Glutamatergic neuron (in vitro differentiated cells): ENCODE results near the gene NTM. TPM values are rescaled to one million over a fixed set of nuclear protein-coding genes. Genes with fewer than 3 reads are reported as not detected.

ENCODE experiments used
- DNase-seq: peaks from one replicate; pipeline ENCODE4 v3.0.0; 2022
- H3K27ac Mint-ChIP-seq: one replicate; pipeline ENCODE4 v1.8.0; 2020; ENCODE audit warnings: mild to moderate bottlenecking, mixed read lengths, inconsistent platforms; ENCODE audit not compliant: unreplicated experiment
- H3K27me3 Mint-ChIP-seq: one replicate; pipeline ENCODE4 v1.8.0; 2020; ENCODE audit warnings: mild to moderate bottlenecking, moderate library complexity, mixed read lengths, inconsistent platforms; ENCODE audit not compliant: unreplicated experiment
- H3K36me3 Mint-ChIP-seq: one replicate; pipeline ENCODE4 v1.8.0; 2020; ENCODE audit warnings: mild to moderate bottlenecking, mixed read lengths, inconsistent platforms; ENCODE audit not compliant: unreplicated experiment
- H3K4me1 Mint-ChIP-seq: one replicate; pipeline ENCODE4 v1.8.0; 2020; ENCODE audit warnings: mild to moderate bottlenecking, low read depth, mixed read lengths, inconsistent platforms; ENCODE audit not compliant: unreplicated experiment
- H3K4me3 Mint-ChIP-seq: one replicate; pipeline ENCODE4 v1.8.0; 2020; ENCODE audit warnings: mild to moderate bottlenecking, mixed read lengths, inconsistent platforms; ENCODE audit not compliant: unreplicated experiment
- H3K9me3 Mint-ChIP-seq: one replicate; pipeline ENCODE4 v1.8.0; 2020; ENCODE audit warnings: mild to moderate bottlenecking, moderate library complexity, mixed read lengths, inconsistent platforms; ENCODE audit not compliant: unreplicated experiment
- CTCF ChIP-seq: fragments of 200-600 bp; sonication (generic); IDR thresholded peaks from one replicate; pipeline ENCODE4 v1.5.0; 2021; ENCODE audit not compliant: partially characterized antibody, unreplicated experiment
- total RNA-seq: library from RNA; stranded (reverse); fragmentation: NEBNext Ultra II Directional; extraction: Animal tissue kit (Norgen Biotek cat#: 25700); gene quantifications from one replicate; pipeline ENCODE4 v1.2.1, GENCODE V29; 2021; ENCODE audit not compliant: unreplicated experiment

Gene NTM
- total RNA-seq, 1 donor from 2014 or later: 1.2 TPM

DNA sequence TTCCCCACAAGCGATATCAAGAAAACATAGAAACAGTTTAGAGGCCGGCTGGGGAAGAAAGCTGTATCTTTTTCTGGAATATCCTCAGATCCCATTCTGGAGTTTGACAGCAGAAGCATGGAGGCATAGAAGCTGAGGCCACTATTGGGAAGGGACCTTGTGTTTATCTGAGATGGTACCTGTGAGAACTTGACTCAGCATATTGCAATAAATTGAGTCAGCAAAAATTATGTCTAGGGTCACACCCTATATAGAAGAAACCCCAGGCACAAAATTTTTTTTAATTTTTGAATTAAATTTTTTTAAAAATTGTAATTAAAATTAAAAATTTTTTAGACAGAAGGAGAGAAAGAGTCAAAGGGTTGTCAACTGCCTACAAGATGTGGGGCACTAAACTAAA, 178.7 kb downstream of the NTM start:
- no peak for TF ChIP-seq CTCF
- Mint-ChIP-seq H3K27ac (no peak overlapping the region), H3K36me3 (no peaks in the 10 kb centered on the region), H3K4me3 (no peak overlapping the region), H3K27me3 (peaks cover 2% of the 10 kb centered on the region), H3K9me3 (no peaks in the 10 kb centered on the region), H3K4me1 (peaks cover 2% of the 10 kb centered on the region)
- no peak for DNase-seq

DNA sequence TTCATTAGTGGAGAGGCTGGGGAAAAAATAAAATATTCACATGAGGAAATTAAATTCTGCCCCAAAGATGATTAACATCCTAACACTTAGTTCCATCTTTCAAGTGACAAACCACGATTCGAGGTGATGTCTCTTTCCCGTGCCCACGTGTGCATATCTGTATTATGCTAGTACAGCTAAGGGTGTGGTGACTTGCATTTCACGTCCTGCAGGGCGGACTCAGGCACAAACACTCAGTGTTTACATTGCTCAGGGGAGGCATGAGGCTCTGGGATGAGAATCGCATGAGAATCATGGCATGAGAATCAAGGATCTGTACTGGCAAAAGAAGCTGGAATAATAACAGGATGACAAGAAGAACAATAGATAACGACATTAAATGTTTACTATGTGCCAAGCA, 179.4 kb downstream of the NTM start:
- no peaks in the 10 kb centered on the region for H3K9me3 Mint-ChIP-seq
- no peak overlapping the region for H3K27ac Mint-ChIP-seq
- H3K4me3 Mint-ChIP-seq: no peak overlapping the region
- no peaks in the 10 kb centered on the region for H3K36me3 Mint-ChIP-seq
- H3K27me3 Mint-ChIP-seq: peaks cover 2% of the 10 kb centered on the region
- no peak for TF ChIP-seq CTCF
- H3K4me1 Mint-ChIP-seq: peaks cover 2% of the 10 kb centered on the region
- DNase-seq: no peak

DNA sequence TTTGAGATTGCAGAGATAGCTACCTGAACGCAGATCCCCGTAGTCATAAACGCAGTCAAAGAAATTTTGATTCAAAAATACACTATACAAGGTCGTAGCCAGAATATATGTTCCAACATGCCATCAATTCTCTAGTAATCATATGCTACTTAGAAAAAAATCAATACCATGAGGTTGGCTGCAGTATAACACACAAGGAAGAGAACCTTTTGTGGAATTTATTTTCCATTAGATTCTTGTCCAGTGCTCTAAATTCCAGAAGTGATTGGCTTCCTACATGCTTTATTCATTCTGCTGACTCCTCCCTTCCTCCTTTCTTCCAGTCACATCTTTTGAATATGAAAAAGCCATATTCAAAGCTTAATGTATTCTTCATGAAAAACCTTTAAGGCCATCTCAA, 189.9 kb downstream of the NTM start:
- Mint-ChIP-seq H3K4me1 (no peaks in the 10 kb centered on the region), H3K36me3 (no peaks in the 10 kb centered on the region), H3K27ac (no peak overlapping the region), H3K9me3 (no peaks in the 10 kb centered on the region), H3K27me3 (no peaks in the 10 kb centered on the region), H3K4me3 (no peak overlapping the region)
- TF ChIP-seq CTCF: no peak
- no peak for DNase-seq

DNA sequence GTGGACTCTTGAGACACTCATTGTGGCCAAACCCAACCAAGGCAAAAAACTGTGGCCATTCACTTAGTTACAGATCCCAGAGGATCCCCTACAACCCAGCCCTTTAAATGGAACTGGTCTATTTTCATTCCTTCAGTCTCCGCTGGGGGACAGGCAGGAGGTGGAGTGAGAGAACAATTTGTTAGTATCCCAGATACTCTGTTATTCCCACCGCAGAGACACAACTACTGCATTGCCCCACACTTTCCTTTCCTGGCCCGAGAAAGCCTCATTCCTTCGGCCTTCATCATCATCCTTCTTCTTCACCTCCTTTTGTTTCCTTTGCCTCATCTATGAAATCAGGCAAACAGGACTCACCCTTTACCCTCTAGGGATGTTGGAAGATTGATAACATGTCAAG, 191.1 kb downstream of the NTM start:
- no peaks in the 10 kb centered on the region for H3K4me1 Mint-ChIP-seq

DNA sequence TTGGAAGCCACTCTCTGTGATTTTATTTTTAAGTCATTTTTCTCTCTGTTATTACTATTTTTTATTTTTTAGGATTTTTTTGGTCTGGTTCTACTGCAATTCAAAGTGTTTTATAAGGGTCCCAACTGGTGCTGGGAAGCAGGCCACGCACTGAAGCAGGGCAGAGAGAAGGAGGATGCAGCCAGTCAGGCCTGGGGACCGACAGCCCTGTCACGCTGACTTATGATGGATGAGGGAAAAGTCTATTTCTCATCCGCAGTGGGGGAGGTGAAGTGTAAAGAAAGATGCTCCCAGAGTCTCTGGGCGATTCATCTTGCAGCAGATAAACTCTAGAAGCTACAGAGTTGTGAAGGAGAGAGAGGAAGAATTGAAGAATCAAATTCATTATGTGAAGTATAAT, 191.6 kb downstream of the NTM start:
- no peaks in the 10 kb centered on the region for H3K9me3 Mint-ChIP-seq
- no peaks in the 10 kb centered on the region for H3K27me3 Mint-ChIP-seq
- DNase-seq: no peak
- H3K27ac Mint-ChIP-seq: no peak overlapping the region
- no peak overlapping the region for H3K4me3 Mint-ChIP-seq
- H3K36me3 Mint-ChIP-seq: no peaks in the 10 kb centered on the region
- H3K4me1 Mint-ChIP-seq: no peaks in the 10 kb centered on the region
- no peak for TF ChIP-seq CTCF

More for the DNA sequence above, 191.1 kb downstream of the NTM start:
- Mint-ChIP-seq H3K36me3 (no peaks in the 10 kb centered on the region), H3K27me3 (no peaks in the 10 kb centered on the region), H3K9me3 (no peaks in the 10 kb centered on the region), H3K27ac (no peak overlapping the region), H3K4me3 (no peak overlapping the region)
- DNase-seq: no peak
- TF ChIP-seq CTCF: no peak
